ENCODE results near the gene INAVA.

- no peak for TF ChIP-seq CTCF (IDR thresholded peaks at IDR 0.05; ENCODE audit: poor library complexity)
- no peak for TF ChIP-seq EZH2 (IDR thresholded peaks at IDR 0.05; ENCODE audit: borderline replicate concordance)
These were observed 16.7 kb downstream of the INAVA start for GRCh38 chr1:200911361-200911760.
